Immature natural killer cell (primary cell): ENCODE data around the gene HSD11B1L. TPM values are rescaled to one million over a fixed set of nuclear protein-coding genes. Genes with fewer than 3 reads are reported as not detected.
"Not testable (repeated sequence)": the region's sequence is repeated elsewhere in the genome, so short reads cannot be mapped to it uniquely, and the experiment has no call there.

ENCODE experiments used
- DNase-seq, 3 donors: peaks; one replicate each; pipeline ENCODE4 v3.0.0; 2022; ENCODE audit warnings: mixed read lengths in 1 of 3
- H3K27ac Mint-ChIP-seq, 6 donors: one replicate each; pipeline ENCODE4 v1.8.0; 2020; ENCODE audit warnings: mixed read lengths in 6 of 6, mild to moderate bottlenecking in 5 of 6, inconsistent platforms in 4 of 6, moderate library complexity in 3 of 6
- H3K27me3 Mint-ChIP-seq, 3 donors: one replicate each; pipeline ENCODE4 v1.8.0; 2020 to 2021; ENCODE audit warnings: low read depth in 3 of 3, mild to moderate bottlenecking in 3 of 3, mixed read lengths in 3 of 3, moderate library complexity in 3 of 3, inconsistent platforms in 1 of 3
- H3K36me3 Mint-ChIP-seq, 3 donors: one replicate each; pipeline ENCODE4 v1.8.0; 2020; ENCODE audit warnings: mixed read lengths in 3 of 3, inconsistent platforms in 2 of 3, mild to moderate bottlenecking in 2 of 3
- H3K4me1 Mint-ChIP-seq, 2 donors: one replicate each; pipeline ENCODE4 v1.8.0; 2020; ENCODE audit warnings: inconsistent platforms in 2 of 2, mild to moderate bottlenecking in 2 of 2, mixed read lengths in 2 of 2, moderate library complexity in 1 of 2
- H3K4me3 Mint-ChIP-seq, 5 donors: one replicate each; pipeline ENCODE4 v1.8.0; 2020; ENCODE audit warnings: mild to moderate bottlenecking in 5 of 5, mixed read lengths in 5 of 5, inconsistent platforms in 3 of 5, moderate library complexity in 3 of 5
- H3K9me3 Mint-ChIP-seq, 6 donors: one replicate each; pipeline ENCODE4 v1.8.0; 2020; ENCODE audit warnings: mild to moderate bottlenecking in 6 of 6, mixed read lengths in 6 of 6, inconsistent platforms in 4 of 6, moderate library complexity in 3 of 6
- polyA plus RNA-seq, 3 donors: library from polyadenylated mRNA; unstranded; fragments of 300-500 nt; fragmentation: Illumina TruSeq; gene quantifications; one replicate each; pipeline ENCODE4 v1.2.3, GENCODE V29; 2021

Gene HSD11B1L
- polyA plus RNA-seq, 3 donors from 2014 or later: 2.0 to 3.1 (median 2.5) TPM

GRCh38 chr19:5684694-5685430 lies 4.0 kb downstream of the HSD11B1L start:
- Mint-ChIP-seq H3K27me3 (peaks cover 10 to 16% (median 15%) of the 10 kb centered on the region in 3 donors), H3K27ac (no peak overlapping the region)

DNA sequence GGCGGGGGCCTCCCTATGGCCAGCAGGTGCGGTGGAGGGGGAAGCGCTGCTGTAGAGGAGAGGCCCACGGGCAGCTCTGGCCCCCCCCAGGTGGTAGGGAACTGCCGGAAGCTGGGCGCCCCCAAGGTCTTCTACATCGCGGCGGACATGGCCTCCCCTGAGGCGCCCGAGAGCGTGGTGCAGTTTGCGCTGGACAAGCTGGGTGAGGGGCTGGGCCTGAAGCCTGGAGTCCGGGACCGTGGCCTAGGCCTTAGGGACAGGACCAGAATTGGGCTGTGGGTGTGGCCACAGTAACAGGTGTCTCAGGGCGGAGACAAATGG lies 5.5 kb downstream of the HSD11B1L start:
- H3K9me3 Mint-ChIP-seq: no peaks in the 10 kb centered on the region
- no peak for DNase-seq
- H3K27ac Mint-ChIP-seq: peak overlapping the region; percentile 61 to 94 (median 85)
- peaks cover 11 to 19% (median 18%) of the 10 kb centered on the region in 3 donors for H3K27me3 Mint-ChIP-seq
- H3K36me3 Mint-ChIP-seq: no peaks in the 10 kb centered on the region
- H3K4me3 Mint-ChIP-seq: peak overlapping the region; percentile 82 to 90 (median 85)
- peaks cover 35 to 46% of the 10 kb centered on the region in 2 donors for H3K4me1 Mint-ChIP-seq

More at GRCh38 chr19:5684694-5685430, 4.0 kb downstream of the HSD11B1L start:
- no peaks in the 10 kb centered on the region for H3K9me3 Mint-ChIP-seq
- DNase-seq: no peak
- H3K36me3 Mint-ChIP-seq: no peaks in the 10 kb centered on the region
- peaks cover 30 to 43% of the 10 kb centered on the region in 2 donors for H3K4me1 Mint-ChIP-seq
- no peak overlapping the region for H3K4me3 Mint-ChIP-seq

DNA sequence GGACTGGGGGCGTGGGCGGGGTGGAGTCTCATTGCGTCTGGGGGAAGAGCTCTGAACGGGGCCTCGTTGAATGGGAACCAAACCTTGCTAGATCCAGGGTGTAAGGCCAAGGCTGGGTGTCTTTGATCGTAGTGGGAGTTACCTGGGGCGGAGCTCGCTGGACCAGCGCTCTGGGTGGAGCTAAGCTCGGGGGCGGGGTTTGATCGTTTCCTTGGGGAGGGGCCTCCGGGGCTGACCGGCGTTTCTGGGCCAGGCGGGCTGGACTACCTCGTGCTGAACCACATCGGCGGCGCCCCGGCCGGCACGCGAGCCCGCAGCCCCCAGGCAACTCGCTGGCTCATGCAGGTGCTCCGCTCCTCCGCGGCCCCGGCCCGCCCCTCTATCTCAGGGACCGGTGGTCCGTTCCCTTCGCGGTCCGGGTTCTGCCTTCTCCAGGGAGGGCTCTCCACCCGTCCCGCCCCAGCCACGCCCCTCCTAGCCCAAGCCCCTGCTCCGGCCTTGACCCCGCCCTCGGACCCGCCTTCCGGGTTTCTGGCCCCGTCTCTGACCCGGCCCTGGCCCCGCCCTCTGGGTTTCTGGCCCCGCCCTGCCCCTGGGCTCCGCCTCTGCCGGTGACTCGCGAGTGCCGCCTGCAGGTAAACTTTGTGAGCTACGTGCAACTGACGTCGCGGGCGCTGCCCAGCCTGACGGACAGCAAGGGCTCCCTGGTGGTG lies 6.0 kb downstream of the HSD11B1L start:
- peaks cover 11 to 16% (median 14%) of the 10 kb centered on the region in 3 donors for H3K27me3 Mint-ChIP-seq
- H3K4me1 Mint-ChIP-seq: peaks cover 31 to 41% of the 10 kb centered on the region in 2 donors
- H3K36me3 Mint-ChIP-seq: no peaks in the 10 kb centered on the region
- H3K9me3 Mint-ChIP-seq: no peaks in the 10 kb centered on the region
- peak overlapping the region; percentile 82 to 90 (median 85) for H3K4me3 Mint-ChIP-seq
- DNase-seq: peak; percentile 96 to 98 (median 97)
- peak overlapping the region; percentile 61 to 94 (median 85) for H3K27ac Mint-ChIP-seq

- Mint-ChIP-seq H3K27ac (no peak overlapping the region), H3K4me1 (peaks cover 34 to 36% of the 10 kb centered on the region in 2 donors), H3K36me3 (no peaks in the 10 kb centered on the region), H3K27me3 (peaks cover 7 to 18% (median 14%) of the 10 kb centered on the region in 3 donors), H3K9me3 (no peaks in the 10 kb centered on the region), H3K4me3 (peak overlapping the region; percentile 82 to 90 (median 85))
- DNase-seq: no peak
These were observed 6.8 kb downstream of the HSD11B1L start for GRCh38 chr19:5687360-5688198.

DNA sequence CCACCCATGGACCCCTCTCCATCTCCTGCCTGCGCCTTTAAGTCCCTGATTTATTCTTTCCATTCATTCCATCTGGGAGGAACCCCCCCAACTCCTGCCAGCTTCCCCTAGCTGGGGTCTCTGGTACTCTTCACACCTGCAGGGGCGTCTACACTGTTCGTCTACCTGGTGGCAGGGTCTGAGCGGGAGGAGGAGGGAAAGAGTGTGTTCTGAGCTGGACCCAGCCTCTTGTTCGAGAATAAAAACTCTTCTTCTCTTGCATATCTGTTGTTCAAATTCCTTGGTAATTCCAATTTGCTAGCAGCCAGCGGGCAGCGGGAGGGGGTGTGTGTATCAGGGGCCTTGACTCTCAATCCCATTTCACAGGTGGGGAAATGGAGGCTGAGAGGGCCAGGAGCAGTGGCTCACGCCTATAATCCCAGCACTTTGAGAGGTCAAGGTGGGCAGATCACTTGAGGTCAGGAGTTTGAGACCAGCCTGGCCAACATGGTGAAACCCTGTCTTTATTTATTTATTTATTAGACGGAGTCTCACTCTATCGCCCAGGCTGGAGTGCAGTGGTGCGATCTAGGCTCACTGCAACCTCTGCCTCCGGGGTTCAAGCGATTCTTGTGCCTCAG lies 7.5 kb downstream of the HSD11B1L start:
- Mint-ChIP-seq H3K27ac (peak overlapping the region in 2 of 6 donors; percentile 46 to 57), H3K4me3 (peak overlapping the region; percentile 53 to 68 (median 64)), H3K27me3 (peaks cover 7 to 19% (median 14%) of the 10 kb centered on the region in 3 donors), H3K4me1 (peaks cover 36 to 38% of the 10 kb centered on the region in 2 donors)
- not testable (repeated sequence) for H3K36me3 Mint-ChIP-seq, DNase-seq, H3K9me3 Mint-ChIP-seq

GRCh38 chr19:5690125-5690954 lies 9.5 kb downstream of the HSD11B1L start, which contains the start of gene RPL36:
Gene RPL36, plus strand, starts transcription at chr19:5690295. Its CDS starts 213 bp downstream, at chr19:5690508.
- H3K4me3 Mint-ChIP-seq: peak within 1 kb of the TSS; percentile 91 to 94 (median 93)
- no peaks in the 10 kb centered on the region for H3K36me3 Mint-ChIP-seq
- H3K9me3 Mint-ChIP-seq: no peaks in the 10 kb centered on the region
- DNase-seq: peak; percentile 98
- peak within 1 kb of the TSS; percentile 84 to 96 (median 90) for H3K27ac Mint-ChIP-seq
- peaks cover 36 to 38% of the 10 kb centered on the region in 2 donors for H3K4me1 Mint-ChIP-seq
- H3K27me3 Mint-ChIP-seq: peaks cover 7 to 19% (median 16%) of the 10 kb centered on the region in 3 donors

GRCh38 chr19:5690955-5691821 lies 10.4 kb downstream of the HSD11B1L start:
- DNase-seq: peak in 1 of 3 donors; percentile 28
- Mint-ChIP-seq H3K4me1 (peaks cover 31 to 35% of the 10 kb centered on the region in 2 donors), H3K9me3 (no peaks in the 10 kb centered on the region), H3K27ac (peak overlapping the region; percentile 84 to 96 (median 90)), H3K36me3 (no peaks in the 10 kb centered on the region), H3K27me3 (peaks cover 7 to 21% (median 16%) of the 10 kb centered on the region in 3 donors), H3K4me3 (peak overlapping the region; percentile 91 to 94 (median 93))

DNA sequence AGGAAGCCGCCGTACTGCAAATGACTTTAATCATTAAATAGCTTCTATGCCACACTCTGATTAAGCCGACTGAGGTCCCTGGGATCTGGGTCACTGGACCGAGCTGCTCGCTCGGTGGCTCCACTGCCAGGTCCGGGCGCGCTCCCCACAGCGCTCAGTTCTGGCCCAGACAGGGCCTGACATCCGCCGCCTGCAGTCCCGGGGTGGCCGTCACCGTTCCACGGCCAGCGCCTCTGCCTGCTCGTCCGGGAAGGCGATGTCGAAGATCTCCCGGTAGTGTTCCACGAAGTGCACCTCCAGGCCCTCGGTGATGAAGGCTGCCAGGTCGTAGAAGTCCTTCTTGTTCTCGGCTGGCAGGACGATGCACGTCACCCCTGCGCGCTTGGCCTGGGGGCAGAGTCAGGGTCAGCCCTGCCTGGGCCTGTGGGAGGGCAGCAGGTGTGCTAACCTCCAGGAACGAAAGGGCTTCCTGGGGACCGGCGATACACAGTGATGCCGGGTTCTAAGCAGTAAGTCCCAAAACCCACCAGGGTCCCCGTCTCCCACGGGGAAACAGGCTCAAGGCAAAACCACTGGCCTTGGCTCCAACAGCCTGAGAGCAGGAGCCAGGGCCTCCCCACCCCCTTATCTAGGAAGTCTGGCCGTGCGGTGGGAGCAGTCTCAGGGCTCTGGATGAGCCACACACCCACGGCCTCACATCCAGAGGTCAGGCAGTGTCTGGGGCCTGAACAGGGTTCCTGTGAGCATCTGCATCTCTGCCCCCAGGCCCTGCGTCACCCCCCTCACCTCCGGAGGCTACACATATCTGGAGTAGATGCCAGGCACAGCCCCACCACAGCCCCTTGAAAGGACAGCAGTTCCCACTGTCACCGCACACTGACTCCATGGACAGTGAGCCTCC lies 11.2 kb downstream of the HSD11B1L start:
- Mint-ChIP-seq H3K27me3 (peaks cover 7 to 23% (median 16%) of the 10 kb centered on the region in 3 donors), H3K4me1 (peaks cover 25 to 31% of the 10 kb centered on the region in 2 donors), H3K36me3 (no peaks in the 10 kb centered on the region), H3K4me3 (peak overlapping the region; percentile 39 to 91 (median 57)), H3K9me3 (no peaks in the 10 kb centered on the region), H3K27ac (peak overlapping the region in 5 of 6 donors; percentile 34 to 81 (median 64))
- DNase-seq: no peak

DNA sequence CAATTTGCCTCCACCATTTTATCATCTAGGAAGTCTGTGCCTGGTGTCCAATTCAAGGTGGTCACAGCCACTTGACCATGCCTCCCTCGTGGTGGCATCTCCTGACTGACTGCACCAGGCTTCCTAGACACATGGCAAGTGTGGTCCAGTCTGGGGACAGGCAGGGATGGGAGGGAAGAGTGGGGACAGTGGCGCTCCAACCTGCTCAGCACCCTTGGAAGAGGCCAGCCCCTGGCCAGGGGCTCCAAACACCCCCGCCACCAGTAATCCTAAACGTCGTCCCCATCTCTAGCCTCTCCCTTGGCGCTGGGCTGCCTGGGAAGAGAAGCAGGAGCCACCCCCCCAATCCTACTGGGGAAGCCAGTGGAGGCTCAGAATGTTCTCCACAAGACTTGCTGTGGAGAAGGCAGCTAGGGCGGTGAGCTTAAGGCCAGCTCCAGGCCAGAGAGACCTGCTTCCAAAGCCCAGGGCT lies 11.9 kb downstream of the HSD11B1L start:
- Mint-ChIP-seq H3K9me3 (no peaks in the 10 kb centered on the region), H3K4me3 (peak overlapping the region in 4 of 5 donors; percentile 15 to 65 (median 54)), H3K36me3 (no peaks in the 10 kb centered on the region), H3K27ac (peak overlapping the region in 4 of 6 donors; percentile 24 to 41 (median 32)), H3K4me1 (peaks cover 25 to 31% of the 10 kb centered on the region in 2 donors), H3K27me3 (peaks cover 7 to 23% (median 16%) of the 10 kb centered on the region in 3 donors)
- no peak for DNase-seq

- peak overlapping the region in 1 of 6 donors; percentile 14 for H3K27ac Mint-ChIP-seq
- H3K9me3 Mint-ChIP-seq: no peaks in the 10 kb centered on the region
- H3K4me1 Mint-ChIP-seq: peaks cover 20 to 26% of the 10 kb centered on the region in 2 donors
- no peaks in the 10 kb centered on the region for H3K36me3 Mint-ChIP-seq
- no peak overlapping the region for H3K4me3 Mint-ChIP-seq
- H3K27me3 Mint-ChIP-seq: peaks cover 7 to 23% (median 16%) of the 10 kb centered on the region in 3 donors
- DNase-seq: no peak
These were observed 12.7 kb downstream of the HSD11B1L start for GRCh38 chr19:5693195-5694166.
